Upper lobe of right lung (tissue), 1 donor: ENCODE data around the gene PBX2. TPM values are rescaled to one million over a fixed set of nuclear protein-coding genes. Genes with fewer than 3 reads are reported as not detected.

Experiments used
- ATAC-seq: fragments of 200-7000 bp; cut with Tn5 transposase; one replicate; pipeline ENCODE4 v1.9.1; 2020; ENCODE audit warnings: mild to moderate bottlenecking, moderate library complexity
- DNase-seq: peaks from one replicate; pipeline ENCODE4 v3.0.0-alpha.2; 2020
- H3K27ac ChIP-seq: fragments of 200-600 bp; one replicate; pipeline ENCODE4 v1.8.0; 2022
- H3K27me3 ChIP-seq: fragments of 200-600 bp; one replicate; pipeline ENCODE4 v1.8.0; 2022; ENCODE audit warnings: mild to moderate bottlenecking
- H3K36me3 ChIP-seq: fragments of 200-600 bp; one replicate; pipeline ENCODE4 v1.8.0; 2022
- H3K4me1 ChIP-seq: fragments of 200-600 bp; one replicate; pipeline ENCODE4 v1.8.0; 2022
- H3K4me3 ChIP-seq: fragments of 200-600 bp; one replicate; pipeline ENCODE4 v1.8.0; 2022; ENCODE audit warnings: mild to moderate bottlenecking
- H3K9me3 ChIP-seq: fragments of 200-600 bp; one replicate; pipeline ENCODE4 v1.8.0; 2022
- CTCF ChIP-seq: fragments of 200-600 bp; IDR thresholded peaks from one replicate; pipeline ENCODE4 v1.8.0; 2022; ENCODE audit warnings: antibody characterized with exemption
- intact Hi-C: fragments of 100-400 bp; cut with DNase I; formaldehyde crosslinking; loops from one replicate; pipeline ENCODE4 v1.11.0; 2022
- total RNA-seq: library from RNA; stranded (reverse); fragmentation: NEBNext Ultra II Directional; extraction: Animal tissue kit (Norgen Biotek cat#: 25700); gene quantifications from one replicate; pipeline ENCODE4 v1.2.1, GENCODE V29; 2021
- donor health status: DM: no; HTN: yes; CAD: no; lungs with severe emphysema.

Gene PBX2
- total RNA-seq, 1 donor from 2014 or later: 100 TPM

- Histone ChIP-seq H3K4me3 (no peak overlapping the region), H3K27ac (no peak overlapping the region), H3K36me3 (peaks cover 43% of the 10 kb centered on the region), H3K4me1 (no peaks in the 10 kb centered on the region), H3K27me3 (no peaks in the 10 kb centered on the region), H3K9me3 (no peaks in the 10 kb centered on the region)
- TF ChIP-seq CTCF: no peak
- intact Hi-C loops: no loop called here
- DNase-seq (no peak), ATAC-seq (no peak)
Measured at GRCh38 chr6:32168350-32168749, 21.7 kb downstream of the PBX2 start.

- no peak for ATAC-seq
- no peak for TF ChIP-seq CTCF
- Histone ChIP-seq H3K4me1 (no peaks in the 10 kb centered on the region), H3K36me3 (peaks cover 43% of the 10 kb centered on the region), H3K4me3 (no peak overlapping the region), H3K27ac (no peak overlapping the region), H3K9me3 (no peaks in the 10 kb centered on the region), H3K27me3 (no peaks in the 10 kb centered on the region)
- intact Hi-C loops: no loop called here
- no peak for DNase-seq
Measured at GRCh38 chr6:32167761-32168262, 22.2 kb downstream of the PBX2 start.

GRCh38 chr6:32167154-32167760, 22.7 kb downstream of the PBX2 start:
- peaks cover 43% of the 10 kb centered on the region for H3K36me3 ChIP-seq
- no peak overlapping the region for H3K27ac ChIP-seq
- TF ChIP-seq CTCF: no peak
- H3K4me3 ChIP-seq: no peak overlapping the region
- no peaks in the 10 kb centered on the region for H3K27me3 ChIP-seq
- no peak for DNase-seq
- no peak for ATAC-seq
- no peaks in the 10 kb centered on the region for H3K4me1 ChIP-seq
- intact Hi-C loops: no loop called here
- no peaks in the 10 kb centered on the region for H3K9me3 ChIP-seq

GRCh38 chr6:32166411-32167061, 23.5 kb downstream of the PBX2 start:
- Histone ChIP-seq H3K4me3 (no peak overlapping the region), H3K9me3 (no peaks in the 10 kb centered on the region), H3K36me3 (peaks cover 43% of the 10 kb centered on the region), H3K27me3 (no peaks in the 10 kb centered on the region), H3K4me1 (no peaks in the 10 kb centered on the region), H3K27ac (no peak overlapping the region)
- no peak for DNase-seq
- peak; percentile 5 for ATAC-seq
- TF ChIP-seq CTCF: no peak
- intact Hi-C loops: no loop called here

- ATAC-seq (no peak), DNase-seq (no peak)
- TF ChIP-seq CTCF: no peak
- no peaks in the 10 kb centered on the region for H3K4me1 ChIP-seq
- intact Hi-C loops: no loop called here
- H3K36me3 ChIP-seq: peaks cover 30% of the 10 kb centered on the region
- no peaks in the 10 kb centered on the region for H3K27me3 ChIP-seq
- no peaks in the 10 kb centered on the region for H3K9me3 ChIP-seq
- H3K4me3 ChIP-seq: no peak within 1 kb of the TSS
- H3K27ac ChIP-seq: peak within 1 kb of the TSS; percentile 42
Measured at GRCh38 chr6:32164295-32164694, 25.7 kb downstream of the PBX2 start, which contains the start of gene EGFL8. EGFL8 (plus strand) TSS chr6:32164595; CDS start chr6:32166166, 1,571 bp downstream.
